HEK293T (cell line): ENCODE data around the gene MGLL.

Source experiments
- CTCF ChIA-PET: fragments of 350-600 bp; formaldehyde crosslinking; extraction: SDS; loops from one replicate; lab custom pipeline; 2021; ENCODE audit warnings: antibody characterized with exemption, inconsistent platforms; lab: Yijun Ruan, JAX
- POLR2A ChIA-PET: fragments of 350-600 bp; formaldehyde crosslinking; extraction: SDS; loops from one replicate; lab custom pipeline; 2020; ENCODE audit warnings: antibody characterized with exemption, inconsistent platforms; lab: Yijun Ruan, JAX
- DNase-seq: peaks from one replicate; pipeline ENCODE4 v3.0.0; 2012; ENCODE audit warnings: mixed read lengths; ENCODE audit errors: extremely low spot score
- ARNT ChIP-seq: fragments of 450-650 bp; IDR thresholded peaks from 2 replicates; pipeline ENCODE4 v1.6.1; 2017; ENCODE audit warnings: mild to moderate bottlenecking
- BHLHE40 ChIP-seq: fragments of 450-650 bp; IDR thresholded peaks from 2 replicates; pipeline ENCODE4 v1.6.1; 2016; ENCODE audit warnings: mild to moderate bottlenecking, moderate library complexity, borderline replicate concordance
- CTBP1 ChIP-seq: fragments of 450-650 bp; IDR thresholded peaks from 2 replicates; pipeline ENCODE4 v1.6.1; 2016; ENCODE audit warnings: borderline replicate concordance
- ELF4 ChIP-seq: fragments of 450-650 bp; IDR thresholded peaks from 2 replicates; pipeline ENCODE4 v1.6.1; 2017; ENCODE audit warnings: antibody characterized with exemption
- FOXA1 ChIP-seq: fragments of 450-650 bp; IDR thresholded peaks from 2 replicates; pipeline ENCODE4 v1.6.1; 2016; ENCODE audit warnings: mild to moderate bottlenecking
- FOXK2 ChIP-seq: fragments of 450-650 bp; IDR thresholded peaks from 2 replicates; pipeline ENCODE4 v1.6.1; 2016; ENCODE audit warnings: mild to moderate bottlenecking
- FOXM1 ChIP-seq: fragments of 450-650 bp; IDR thresholded peaks from 2 replicates; pipeline ENCODE4 v1.6.1; 2017; ENCODE audit warnings: mild to moderate bottlenecking, borderline replicate concordance
- HDGF ChIP-seq: fragments of 450-650 bp; IDR thresholded peaks from 2 replicates; pipeline ENCODE4 v1.6.1; 2017; ENCODE audit warnings: antibody characterized with exemption, borderline replicate concordance
- L3MBTL2 ChIP-seq: fragments of 450-650 bp; conservative IDR thresholded peaks from 2 replicates; pipeline ENCODE4 v1.6.1; 2016; ENCODE audit warnings: mild to moderate bottlenecking
- LEF1 ChIP-seq: fragments of 450-650 bp; IDR thresholded peaks from 2 replicates; pipeline ENCODE4 v1.6.1; 2017; ENCODE audit warnings: mild to moderate bottlenecking, borderline replicate concordance
- NFRKB ChIP-seq: fragments of 450-650 bp; IDR thresholded peaks from 2 replicates; pipeline ENCODE4 v1.6.1; 2016; ENCODE audit warnings: mild to moderate bottlenecking, moderate library complexity
- PKNOX1 ChIP-seq: fragments of 450-650 bp; IDR thresholded peaks from 2 replicates; pipeline ENCODE4 v1.6.1; 2016
- SP1 ChIP-seq: fragments of 450-650 bp; IDR thresholded peaks from 2 replicates; pipeline ENCODE4 v1.6.1; 2017
- SUZ12 ChIP-seq: fragments of 450-650 bp; IDR thresholded peaks from 2 replicates; pipeline ENCODE4 v1.6.1; 2016; ENCODE audit warnings: mild to moderate bottlenecking
- TARDBP ChIP-seq: fragments of 450-650 bp; IDR thresholded peaks from 2 replicates; pipeline ENCODE4 v1.6.1; 2016
- ZNF384 ChIP-seq: fragments of 450-650 bp; IDR thresholded peaks from 2 replicates; pipeline ENCODE4 v1.6.1; 2016

The MGLL gene

GRCh38 chr3:127700406-127700805 lies 121.9 kb downstream of the MGLL start:
- TF ChIP-seq ARNT (no peak), HDGF (no peak), CTBP1 (no peak), TARDBP (no peak), NFRKB (no peak), SP1 (no peak), BHLHE40 (no peak), L3MBTL2 (no peak), FOXK2 (no peak), ELF4 (no peak), LEF1 (no peak), FOXM1 (no peak), FOXA1 (no peak), SUZ12 (no peak), PKNOX1 (no peak), ZNF384 (no peak)
- ChIA-PET POLR2A (no interaction called here), CTCF (no interaction called here)
- DNase-seq: no peak

GRCh38 chr3:127699416-127700300 lies 122.7 kb downstream of the MGLL start:
- ChIA-PET CTCF (no interaction called here), POLR2A (no interaction called here)
- no peak for DNase-seq
- TF ChIP-seq L3MBTL2: no peak
- TF ChIP-seq PKNOX1: no peak
- no peak for TF ChIP-seq BHLHE40
- TF ChIP-seq ARNT: no peak
- TF ChIP-seq HDGF: no peak
- no peak for TF ChIP-seq CTBP1
- TF ChIP-seq LEF1: no peak
- TF ChIP-seq ELF4: no peak
- no peak for TF ChIP-seq SP1
- no peak for TF ChIP-seq TARDBP
- TF ChIP-seq FOXM1: no peak
- TF ChIP-seq SUZ12: no peak
- no peak for TF ChIP-seq FOXK2
- no peak for TF ChIP-seq FOXA1
- TF ChIP-seq ZNF384: no peak
- no peak for TF ChIP-seq NFRKB

- DNase-seq: no peak
- ChIA-PET POLR2A (no interaction called here), CTCF (no interaction called here)
- TF ChIP-seq PKNOX1 (no peak), FOXA1 (no peak), ELF4 (no peak), NFRKB (no peak), FOXK2 (no peak), ARNT (no peak), TARDBP (no peak), SP1 (no peak), ZNF384 (no peak), BHLHE40 (no peak), CTBP1 (no peak), L3MBTL2 (no peak), LEF1 (no peak), SUZ12 (no peak)
Measured at GRCh38 chr3:127698691-127699415, 123.5 kb downstream of the MGLL start.

GRCh38 chr3:127698286-127698685 lies 124.0 kb downstream of the MGLL start:
- ChIA-PET POLR2A (interaction anchor here (1.6 kb wide), 1 partner anchor 9 kb away, joined by 7 read pairs; no protein-coding TSS in a partner anchor), CTCF (no interaction called here)
- TF ChIP-seq FOXK2 (no peak), HDGF (no peak), LEF1 (no peak), ARNT (no peak), ELF4 (no peak), BHLHE40 (no peak), SP1 (no peak), FOXM1 (no peak), PKNOX1 (no peak), NFRKB (no peak), L3MBTL2 (no peak), ZNF384 (no peak), TARDBP (no peak), CTBP1 (no peak), SUZ12 (no peak)
- DNase-seq: no peak

- TF ChIP-seq SUZ12 (no peak), CTBP1 (no peak), FOXA1 (no peak), L3MBTL2 (peak; percentile 60)
- ChIA-PET CTCF (interaction anchor here (1.2 to 1.6 kb wide), 2 partner anchors 19 to 278 kb away, joined by 4 to 7 read pairs; no protein-coding TSS in a partner anchor), POLR2A (interaction anchor here (1.1 to 1.6 kb wide), 3 partner anchors 10 to 249 kb away, joined by 3 to 7 read pairs (median 3); no protein-coding TSS in a partner anchor)
- DNase-seq: peak; percentile 79
Measured at GRCh38 chr3:127697551-127698240, 124.6 kb downstream of the MGLL start.
